ENCODE results near the gene HSD17B1. TPM values are rescaled to one million over a fixed set of nuclear protein-coding genes. Genes with fewer than 3 reads are reported as not detected.

The HSD17B1 gene
- total RNA-seq, 1 donor from 2014 or later: 0.64 TPM

DNA sequence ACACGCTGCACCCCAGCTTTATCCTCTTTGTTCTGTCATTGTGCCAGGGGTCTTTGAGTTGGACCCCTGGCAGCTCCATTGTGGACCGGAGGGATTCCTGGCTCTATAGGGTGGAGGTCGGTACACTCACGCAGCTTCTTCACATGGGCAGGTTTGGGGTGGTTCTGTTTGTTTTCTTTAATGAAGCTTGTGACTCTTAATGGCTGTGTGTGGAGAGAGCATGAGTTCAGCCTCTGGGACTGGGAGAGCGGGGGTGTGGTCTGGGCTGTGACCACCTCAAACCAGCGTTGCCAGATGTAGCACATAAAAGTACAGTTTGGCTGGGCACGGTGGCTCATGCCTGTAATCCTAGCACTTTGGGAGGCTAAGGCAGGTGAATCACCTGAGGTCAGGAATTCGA is 37.9 kb upstream of the HSD17B1 start:
- H3K27ac Mint-ChIP-seq (ENCODE audit: unreplicated experiment): peak overlapping the region; percentile 67

DNA sequence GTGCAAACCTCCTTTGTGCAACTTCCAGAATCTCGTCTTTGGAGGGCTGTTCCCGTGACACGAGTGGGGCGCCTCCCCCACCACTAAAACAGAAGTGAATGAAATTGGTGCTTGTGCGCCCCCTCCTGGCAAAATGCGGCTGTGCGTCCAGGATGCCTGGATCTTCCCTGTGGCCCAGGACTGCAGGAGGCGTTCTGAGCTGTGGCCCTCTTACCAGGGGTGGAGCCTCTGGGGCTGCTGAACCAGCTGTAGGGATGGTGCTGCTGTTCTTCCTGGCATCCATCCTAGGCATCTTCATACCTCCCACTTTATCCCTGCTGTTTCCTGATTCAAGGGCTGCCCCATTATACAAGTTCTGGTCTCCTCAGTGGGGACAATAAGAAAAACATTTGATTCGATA is 35.2 kb upstream of the HSD17B1 start:
- DNase-seq (ENCODE audit: low spot score): peak; percentile 85
- peak overlapping the region; percentile 99 for H3K27ac Mint-ChIP-seq (ENCODE audit: unreplicated experiment)

More for the DNA sequence above, 37.9 kb upstream of the HSD17B1 start:
- TF ChIP-seq, protein P1, sequence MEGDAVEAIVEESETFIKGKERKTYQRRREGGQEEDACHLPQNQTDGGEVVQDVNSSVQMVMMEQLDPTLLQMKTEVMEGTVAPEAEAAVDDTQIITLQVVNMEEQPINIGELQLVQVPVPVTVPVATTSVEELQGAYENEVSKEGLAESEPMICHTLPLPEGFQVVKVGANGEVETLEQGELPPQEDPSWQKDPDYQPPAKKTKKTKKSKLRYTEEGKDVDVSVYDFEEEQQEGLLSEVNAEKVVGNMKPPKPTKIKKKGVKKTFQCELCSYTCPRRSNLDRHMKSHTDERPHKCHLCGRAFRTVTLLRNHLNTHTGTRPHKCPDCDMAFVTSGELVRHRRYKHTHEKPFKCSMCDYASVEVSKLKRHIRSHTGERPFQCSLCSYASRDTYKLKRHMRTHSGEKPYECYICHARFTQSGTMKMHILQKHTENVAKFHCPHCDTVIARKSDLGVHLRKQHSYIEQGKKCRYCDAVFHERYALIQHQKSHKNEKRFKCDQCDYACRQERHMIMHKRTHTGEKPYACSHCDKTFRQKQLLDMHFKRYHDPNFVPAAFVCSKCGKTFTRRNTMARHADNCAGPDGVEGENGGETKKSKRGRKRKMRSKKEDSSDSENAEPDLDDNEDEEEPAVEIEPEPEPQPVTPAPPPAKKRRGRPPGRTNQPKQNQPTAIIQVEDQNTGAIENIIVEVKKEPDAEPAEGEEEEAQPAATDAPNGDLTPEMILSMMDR (IDR thresholded peaks at IDR 0.05; ENCODE audit: unreplicated experiment): no peak
- Mint-ChIP-seq H3K27me3 (ENCODE audit: unreplicated experiment) (peaks cover 16% of the 10 kb centered on the region), H3K36me3 (ENCODE audit: low read depth, unreplicated experiment) (peaks cover 42% of the 10 kb centered on the region), H3K9me3 (ENCODE audit: unreplicated experiment) (no peaks in the 10 kb centered on the region), H3K4me3 (ENCODE audit: unreplicated experiment) (no peak overlapping the region), H3K4me1 (ENCODE audit: unreplicated experiment) (peaks cover 42% of the 10 kb centered on the region)
- no peak for DNase-seq (ENCODE audit: low spot score)

GRCh38 chr17:42518046-42518754 is 34.5 kb upstream of the HSD17B1 start:
- Mint-ChIP-seq H3K27ac (ENCODE audit: unreplicated experiment) (peak overlapping the region; percentile 99), H3K9me3 (ENCODE audit: unreplicated experiment) (no peaks in the 10 kb centered on the region), H3K36me3 (ENCODE audit: low read depth, unreplicated experiment) (peaks cover 35% of the 10 kb centered on the region), H3K4me3 (ENCODE audit: unreplicated experiment) (peak overlapping the region; percentile 60), H3K4me1 (ENCODE audit: unreplicated experiment) (peaks cover 67% of the 10 kb centered on the region), H3K27me3 (ENCODE audit: unreplicated experiment) (peaks cover 14% of the 10 kb centered on the region)
- TF ChIP-seq, protein P1 (IDR thresholded peaks at IDR 0.05; ENCODE audit: unreplicated experiment): no peak
- no peak for DNase-seq (ENCODE audit: low spot score)

More for the DNA sequence above, 35.2 kb upstream of the HSD17B1 start:
- peaks cover 65% of the 10 kb centered on the region for H3K4me1 Mint-ChIP-seq (ENCODE audit: unreplicated experiment)
- H3K27me3 Mint-ChIP-seq (ENCODE audit: unreplicated experiment): peaks cover 14% of the 10 kb centered on the region
- TF ChIP-seq, protein P1 (IDR thresholded peaks at IDR 0.05; ENCODE audit: unreplicated experiment): peak; percentile 94
- peak overlapping the region; percentile 60 for H3K4me3 Mint-ChIP-seq (ENCODE audit: unreplicated experiment)
- H3K9me3 Mint-ChIP-seq (ENCODE audit: unreplicated experiment): no peaks in the 10 kb centered on the region
- peaks cover 36% of the 10 kb centered on the region for H3K36me3 Mint-ChIP-seq (ENCODE audit: low read depth, unreplicated experiment)

DNA sequence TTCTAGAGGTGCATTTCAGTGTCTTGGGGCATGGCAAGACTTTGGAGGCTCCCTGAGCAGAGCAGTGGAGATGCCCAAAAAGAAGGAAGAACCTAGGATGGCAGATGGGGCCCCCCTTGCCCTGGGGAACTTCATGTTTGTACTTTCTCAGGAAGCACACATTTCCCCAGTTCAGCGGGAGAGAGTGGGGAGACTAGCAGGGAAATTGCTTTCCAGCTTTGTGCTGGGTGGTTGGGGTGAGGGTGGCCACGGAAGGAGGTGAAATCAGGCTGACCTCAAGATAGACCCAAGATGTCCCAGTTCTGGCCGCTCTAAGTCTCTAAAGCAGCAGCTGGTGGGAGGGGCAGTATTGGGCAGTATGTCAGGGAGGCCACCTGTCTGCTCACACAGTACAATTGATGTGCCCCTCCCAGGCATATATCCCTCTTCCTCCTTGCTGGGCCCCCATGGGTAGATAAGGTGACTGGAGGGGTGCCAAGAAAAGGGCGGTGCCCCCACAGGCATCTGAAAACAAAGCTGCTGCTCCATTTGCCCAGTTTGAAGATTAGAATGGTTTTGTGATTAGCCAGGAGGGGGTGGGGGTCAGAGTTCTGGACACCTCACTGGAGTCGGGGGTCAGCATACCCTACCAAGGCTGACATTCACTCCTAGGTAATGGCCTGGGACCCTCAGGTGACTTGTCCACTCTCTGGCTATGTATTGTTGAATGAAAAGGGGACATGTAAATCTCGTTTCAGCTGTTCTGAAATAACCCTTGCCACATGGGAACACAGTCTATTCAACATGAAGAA is 33.8 kb upstream of the HSD17B1 start:
- TF ChIP-seq, protein P1 (IDR thresholded peaks at IDR 0.05; ENCODE audit: unreplicated experiment): no peak
- Mint-ChIP-seq H3K9me3 (ENCODE audit: unreplicated experiment) (no peaks in the 10 kb centered on the region), H3K4me3 (ENCODE audit: unreplicated experiment) (peak overlapping the region; percentile 73), H3K36me3 (ENCODE audit: low read depth, unreplicated experiment) (peaks cover 34% of the 10 kb centered on the region), H3K4me1 (ENCODE audit: unreplicated experiment) (peaks cover 69% of the 10 kb centered on the region), H3K27me3 (ENCODE audit: unreplicated experiment) (peaks cover 14% of the 10 kb centered on the region), H3K27ac (ENCODE audit: unreplicated experiment) (peak overlapping the region; percentile 99)
- no peak for DNase-seq (ENCODE audit: low spot score)
